GM11168 (cell line): ENCODE measurements around the gene KCNG2.

Experiments used
- in situ Hi-C: fragments of 300-500 bp; cut with MboI; formaldehyde crosslinking; loops from one replicate; pipeline ENCODE4 v1.12.0; 2022; ENCODE audit warnings: low sequenced_read_pairs; ENCODE audit not compliant: unreplicated experiment

KCNG2 gene

DNA sequence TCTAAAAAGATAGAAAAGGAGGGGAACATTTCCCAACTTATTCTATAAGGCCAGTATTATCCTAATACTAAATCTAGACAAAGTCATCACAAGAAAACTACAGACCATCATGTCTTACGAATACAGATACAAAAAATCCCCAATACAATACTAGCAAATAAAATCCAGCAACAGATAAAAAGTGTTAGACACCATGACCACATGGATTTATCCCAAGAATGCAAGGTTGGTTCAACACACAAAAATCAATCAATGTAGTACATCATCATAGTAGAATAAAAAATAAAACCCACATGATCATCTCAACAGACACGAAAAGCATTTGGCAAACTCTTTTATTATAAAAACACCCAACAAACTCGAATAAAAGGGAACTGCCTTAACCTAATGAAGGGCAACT is 135.2 kb downstream of the KCNG2 start:
- in situ Hi-C loops, result no loop called here

DNA sequence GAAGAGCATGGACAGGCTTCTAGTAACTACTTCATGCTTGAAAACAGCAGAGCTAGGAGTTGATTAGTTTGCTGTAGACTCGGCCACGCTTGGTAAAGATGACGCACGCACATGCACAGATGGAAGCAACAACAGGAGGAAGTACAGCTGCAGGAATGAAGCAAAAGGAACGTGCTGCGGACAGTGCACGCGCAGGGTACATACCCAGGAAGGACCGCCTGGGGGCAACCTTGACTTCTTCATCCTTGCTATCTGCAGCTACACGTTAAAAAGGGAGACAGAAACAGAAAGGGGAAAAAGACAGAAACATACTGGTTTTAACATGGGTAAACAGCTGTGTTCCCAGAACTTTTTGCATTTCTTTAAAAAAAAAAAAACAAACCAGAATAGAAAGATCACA is 136.0 kb downstream of the KCNG2 start:
- in situ Hi-C loops, result no loop called here

DNA sequence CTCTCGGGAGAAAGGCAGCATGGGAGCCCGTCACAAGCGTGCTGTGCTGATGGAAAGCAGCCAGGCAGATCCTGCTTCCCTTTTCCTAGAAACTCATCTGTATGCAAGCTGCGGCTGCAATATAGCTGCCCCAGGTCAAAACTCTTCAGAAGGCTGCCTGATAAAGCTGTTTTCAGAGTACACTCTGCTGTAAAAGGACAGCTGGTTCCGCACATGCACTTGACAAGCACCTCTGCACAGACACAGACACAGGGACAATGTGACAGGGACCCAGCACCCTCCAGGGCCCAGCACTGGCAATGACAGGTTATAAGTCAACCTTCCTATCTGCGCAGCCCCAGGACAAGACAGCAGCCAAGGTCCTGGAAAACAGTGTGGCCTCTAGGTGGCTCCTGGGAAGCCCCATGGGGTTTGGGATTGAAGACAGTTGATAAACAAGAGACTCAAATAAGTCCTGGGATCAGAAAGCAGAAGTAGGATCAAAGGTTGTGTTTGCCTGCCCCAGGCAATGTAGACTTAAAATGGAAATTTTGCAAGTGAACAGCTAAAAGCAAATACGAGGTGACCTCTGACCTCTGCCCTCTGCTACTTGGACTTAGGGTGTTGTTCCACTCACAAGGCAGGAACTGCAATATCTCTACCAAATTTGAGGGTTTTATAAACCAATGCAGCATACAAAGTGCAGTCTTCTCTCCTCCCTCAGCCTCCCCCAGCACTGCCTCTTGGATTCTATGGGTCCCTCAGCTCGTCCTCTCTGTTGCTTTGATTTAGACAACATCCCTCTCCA is 136.8 kb downstream of the KCNG2 start:
- in situ Hi-C loops, result no loop called here

DNA sequence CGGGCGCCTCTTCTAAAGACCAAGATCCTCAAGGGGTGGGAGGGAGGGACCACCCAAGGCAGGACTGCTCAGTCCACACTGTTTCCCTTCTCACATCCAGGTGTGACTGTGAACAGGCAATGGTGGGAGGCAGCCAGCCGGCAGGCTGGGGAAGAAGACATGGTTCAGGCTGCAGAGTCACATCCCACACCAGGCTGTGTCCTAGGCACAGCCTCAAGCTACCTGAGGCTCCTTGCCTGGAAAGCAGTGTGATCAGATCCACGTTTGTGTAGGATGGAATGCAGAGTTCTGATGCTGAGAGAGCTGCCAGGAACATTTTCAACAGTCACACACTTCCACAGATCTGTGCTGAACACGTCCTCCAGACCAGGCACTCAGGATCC is 137.4 kb downstream of the KCNG2 start:
- in situ Hi-C loops, result no loop called here

DNA sequence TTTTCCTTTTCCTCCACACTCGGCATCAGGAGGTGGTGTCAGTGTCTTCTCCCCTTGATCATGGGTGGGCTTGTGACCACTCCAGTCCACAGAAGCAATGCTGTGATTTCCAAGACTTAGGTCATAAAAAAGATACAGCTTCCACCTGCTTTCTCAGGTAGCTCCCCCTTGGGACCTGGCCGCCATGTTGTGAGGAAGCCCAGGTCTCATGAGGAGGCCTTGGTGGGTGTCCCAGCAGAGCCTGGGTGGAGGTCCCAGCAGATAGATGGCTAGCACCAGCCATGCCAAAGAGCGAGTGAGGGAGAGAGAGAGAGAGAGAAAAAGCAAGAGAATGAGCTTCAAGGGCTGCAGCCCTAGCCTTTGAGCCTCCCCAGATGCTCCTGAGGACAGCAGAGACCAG is 137.8 kb downstream of the KCNG2 start:
- in situ Hi-C loops, result no loop called here

DNA sequence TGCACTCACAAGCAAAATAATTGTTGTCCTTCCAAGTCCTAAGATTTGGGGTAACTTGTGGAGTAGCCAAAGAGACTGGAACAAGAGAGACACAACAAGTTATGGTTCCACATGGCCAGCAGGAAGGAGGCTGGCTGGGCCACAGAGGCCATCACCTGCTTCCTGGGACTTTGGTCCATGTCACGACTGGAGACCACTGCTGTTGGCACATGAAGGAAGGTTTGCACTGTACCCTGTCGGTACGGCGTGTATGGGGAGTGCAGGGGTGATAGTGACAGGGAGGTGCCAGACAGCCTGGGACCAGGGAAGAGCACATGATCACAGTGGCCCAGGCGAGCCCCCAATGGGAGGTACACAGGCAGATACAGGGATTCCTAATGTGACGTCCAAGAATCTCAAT is 138.2 kb downstream of the KCNG2 start:
- in situ Hi-C loops, result no loop called here

DNA sequence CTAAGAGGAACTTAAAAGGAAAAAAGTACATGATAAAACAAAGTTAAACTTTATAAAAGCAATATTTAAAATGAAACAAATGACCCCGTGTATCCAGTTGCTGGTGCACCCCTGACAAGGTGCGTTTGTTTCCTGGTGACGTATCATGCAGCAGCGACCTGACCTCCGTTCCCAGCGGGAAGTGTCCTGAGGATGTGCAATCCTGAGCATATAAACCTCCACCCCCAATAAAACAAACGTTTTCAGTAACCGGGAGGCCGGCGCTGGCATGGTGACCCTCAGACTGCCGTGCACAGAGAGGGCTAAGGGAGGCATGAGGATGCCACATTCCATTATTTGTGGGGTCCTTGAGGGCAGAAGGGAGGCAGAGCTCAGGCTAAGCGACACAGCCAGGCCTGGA is 138.9 kb downstream of the KCNG2 start:
- in situ Hi-C loops, result no loop called here

DNA sequence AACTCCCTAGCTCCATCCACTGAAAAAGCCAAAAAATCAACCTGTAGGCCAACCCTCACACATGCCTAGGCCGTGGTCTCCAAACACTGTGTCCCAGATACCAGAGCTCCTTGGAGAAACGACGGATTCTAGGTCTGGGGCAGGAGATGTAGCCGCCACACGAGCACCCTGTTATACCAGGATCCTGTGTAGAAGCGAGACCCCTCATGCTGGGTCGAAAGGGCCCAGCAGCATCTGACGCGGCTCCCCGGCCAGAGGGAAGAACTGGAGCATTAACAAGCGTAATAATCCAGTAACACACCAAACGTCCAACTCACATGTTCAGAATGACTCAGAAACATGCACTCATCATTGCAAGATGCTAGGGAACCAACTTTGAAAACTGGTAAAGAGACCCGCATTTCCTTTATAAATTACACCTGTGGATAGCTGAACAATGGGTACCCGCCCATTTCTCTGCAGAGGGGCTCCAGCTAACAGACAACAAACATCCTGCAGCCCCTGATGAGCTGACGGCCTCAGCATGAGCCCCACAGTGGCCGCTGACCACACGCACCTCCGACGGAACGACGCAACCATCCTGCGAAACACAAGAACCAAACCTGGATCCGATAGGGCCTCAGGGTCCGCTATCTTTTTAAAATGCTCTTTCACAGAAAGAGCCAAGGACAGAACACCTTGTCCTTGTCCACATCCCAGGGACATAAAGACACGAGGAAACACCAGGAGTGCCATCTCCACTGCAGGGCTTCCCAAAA is 139.5 kb downstream of the KCNG2 start:
- in situ Hi-C loops, result no loop called here

DNA sequence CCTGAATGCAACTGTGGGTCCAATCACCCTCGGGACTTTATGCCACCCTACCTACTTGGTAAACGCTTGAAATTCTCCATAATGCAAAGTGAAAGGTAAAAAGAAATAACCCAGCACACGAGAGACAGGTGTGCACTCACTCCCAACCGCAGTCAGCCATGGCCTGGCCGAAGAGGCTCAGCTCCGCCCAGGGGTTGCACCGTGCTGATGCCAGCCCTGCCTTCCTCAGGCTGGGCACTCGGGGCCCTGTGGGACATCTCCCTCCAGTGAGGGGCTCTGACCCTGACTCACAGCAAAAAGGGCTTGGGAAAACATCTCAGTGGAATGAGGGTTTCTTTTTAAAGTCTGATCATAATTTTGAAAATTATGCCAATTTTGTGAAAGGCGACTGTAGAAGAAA is 140.5 kb downstream of the KCNG2 start:
- in situ Hi-C loops, result no loop called here

DNA sequence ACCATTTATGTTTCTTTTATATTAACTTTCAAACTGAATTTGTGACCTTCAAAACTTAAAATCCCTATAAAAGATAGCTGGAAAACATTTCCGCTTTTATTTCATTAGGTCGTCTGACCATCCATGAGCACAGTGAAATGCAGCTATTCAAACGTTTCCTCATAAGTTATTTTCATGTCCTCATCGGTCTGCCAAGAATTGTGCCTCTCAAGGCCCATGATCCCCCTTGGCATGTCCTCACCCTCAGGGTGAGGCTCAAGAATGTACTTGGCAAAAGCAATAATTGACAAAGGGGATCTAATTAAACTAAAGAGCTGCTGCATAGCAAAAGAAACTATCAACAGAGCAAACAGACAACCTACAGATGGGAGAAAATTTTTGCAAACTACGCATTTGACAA is 141.4 kb downstream of the KCNG2 start:
- in situ Hi-C loops, result no loop called here

DNA sequence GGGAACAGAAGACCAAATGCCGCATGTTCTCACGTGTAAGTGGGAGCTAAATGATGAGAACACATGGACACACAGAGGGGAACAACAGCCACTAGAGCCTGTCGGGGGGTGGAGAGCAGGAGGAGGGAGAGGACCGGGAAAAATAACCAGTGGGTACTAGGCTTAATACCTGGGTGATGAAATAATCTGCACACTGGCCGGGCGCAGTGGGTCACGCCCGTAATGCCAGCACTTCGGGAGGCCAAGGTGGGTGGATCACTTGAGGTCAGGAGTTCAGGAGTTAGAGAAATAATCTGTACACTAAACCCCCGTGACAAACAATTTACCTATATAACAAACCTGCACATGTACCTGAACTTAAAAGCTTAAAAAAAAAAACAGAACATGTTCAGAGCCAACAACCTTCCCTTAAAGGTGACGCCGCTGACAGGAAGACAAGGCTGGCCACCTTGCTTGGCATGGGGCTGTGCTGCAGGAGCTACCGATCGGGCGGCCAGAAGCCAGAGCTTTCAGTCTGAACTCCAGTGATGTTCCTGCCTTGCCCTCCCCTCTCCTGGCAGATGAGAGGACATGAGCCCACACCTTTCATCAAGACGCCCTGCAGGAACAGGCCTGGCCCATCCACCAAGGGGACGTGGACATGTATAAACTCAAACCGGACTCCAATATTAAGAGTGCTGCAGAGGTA is 142.5 kb downstream of the KCNG2 start:
- in situ Hi-C loops, result no loop called here

DNA sequence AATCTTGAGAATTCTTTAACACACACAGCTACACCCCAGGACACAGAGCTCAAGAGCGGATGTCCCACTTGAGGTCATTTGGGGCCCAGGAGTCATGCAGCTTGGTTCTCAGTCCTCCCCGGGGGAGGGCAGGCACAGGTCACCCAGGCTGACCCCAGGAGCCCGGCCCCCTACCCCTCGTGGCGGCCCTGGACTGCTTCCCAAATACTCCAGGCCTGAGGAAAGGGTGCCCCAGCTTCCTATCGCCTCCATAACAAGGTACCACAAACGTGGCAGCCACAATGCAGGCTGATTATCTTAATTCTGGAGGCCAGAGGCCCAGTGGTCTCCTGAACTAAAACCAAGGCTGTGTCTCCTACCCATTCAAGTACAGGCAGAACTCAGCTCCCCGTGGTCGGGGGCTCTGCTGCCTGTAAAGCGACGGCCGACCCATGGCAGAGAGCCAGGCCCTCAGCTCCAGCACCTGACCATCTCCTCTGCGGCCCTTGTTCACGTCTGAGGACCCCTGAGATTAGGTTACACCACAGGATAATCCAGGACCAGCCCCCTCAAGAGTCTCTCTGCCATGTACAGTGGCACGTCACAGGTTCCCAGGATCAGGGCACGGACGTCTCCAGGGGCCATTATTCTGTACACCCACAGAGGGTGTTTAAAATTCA is 143.2 kb downstream of the KCNG2 start:
- in situ Hi-C loops, result no loop called here

DNA sequence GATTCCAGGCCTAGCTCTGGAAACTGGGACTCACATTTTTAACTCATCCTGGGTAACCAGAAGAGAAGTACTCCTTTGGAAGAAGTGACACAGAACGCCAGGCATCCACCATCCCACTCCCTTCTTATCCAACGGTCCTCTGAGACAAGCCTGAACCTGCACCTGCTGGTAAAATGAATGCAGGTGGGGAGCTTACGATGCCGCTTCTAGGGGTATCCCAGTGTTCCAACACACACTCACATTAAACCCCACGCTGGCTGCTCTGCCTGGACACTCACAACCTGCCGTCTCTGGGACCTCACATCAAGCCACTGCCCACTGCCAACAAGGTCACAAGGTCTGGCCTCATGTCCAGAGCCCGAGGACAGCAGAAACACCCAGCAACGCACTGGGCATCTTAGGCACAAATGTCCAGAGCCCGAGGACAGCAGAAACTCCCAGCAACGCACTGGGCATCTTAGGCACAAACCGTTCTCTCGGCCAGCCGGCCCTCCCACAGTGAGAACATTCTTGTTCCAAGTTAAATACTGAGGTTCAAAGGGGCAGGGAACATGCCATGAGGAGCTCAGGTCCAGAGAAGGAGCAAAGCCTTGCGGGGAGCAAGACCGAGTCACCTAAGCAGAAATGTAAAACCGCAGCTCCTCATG is 143.9 kb downstream of the KCNG2 start:
- in situ Hi-C loops, result no loop called here

DNA sequence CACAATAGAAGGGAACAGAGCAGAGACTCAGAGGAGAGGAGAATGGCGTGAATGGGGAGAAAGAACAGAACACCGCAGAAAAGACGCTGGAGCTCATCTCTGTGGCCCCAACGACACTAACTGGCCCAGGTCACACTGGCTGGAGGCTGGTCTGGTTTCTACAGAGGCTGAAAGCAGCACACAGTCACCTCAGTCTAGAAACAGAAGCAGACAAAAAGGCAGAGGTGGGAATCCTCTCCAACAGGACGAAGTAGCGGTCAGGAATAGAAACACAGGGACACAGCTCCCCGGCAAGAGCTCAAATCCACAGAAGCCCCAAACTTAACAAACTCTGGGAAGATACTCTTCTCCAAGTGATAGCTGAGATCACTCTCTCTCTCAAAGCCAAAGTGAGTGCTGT is 144.5 kb downstream of the KCNG2 start:
- in situ Hi-C loops, result no loop called here

DNA sequence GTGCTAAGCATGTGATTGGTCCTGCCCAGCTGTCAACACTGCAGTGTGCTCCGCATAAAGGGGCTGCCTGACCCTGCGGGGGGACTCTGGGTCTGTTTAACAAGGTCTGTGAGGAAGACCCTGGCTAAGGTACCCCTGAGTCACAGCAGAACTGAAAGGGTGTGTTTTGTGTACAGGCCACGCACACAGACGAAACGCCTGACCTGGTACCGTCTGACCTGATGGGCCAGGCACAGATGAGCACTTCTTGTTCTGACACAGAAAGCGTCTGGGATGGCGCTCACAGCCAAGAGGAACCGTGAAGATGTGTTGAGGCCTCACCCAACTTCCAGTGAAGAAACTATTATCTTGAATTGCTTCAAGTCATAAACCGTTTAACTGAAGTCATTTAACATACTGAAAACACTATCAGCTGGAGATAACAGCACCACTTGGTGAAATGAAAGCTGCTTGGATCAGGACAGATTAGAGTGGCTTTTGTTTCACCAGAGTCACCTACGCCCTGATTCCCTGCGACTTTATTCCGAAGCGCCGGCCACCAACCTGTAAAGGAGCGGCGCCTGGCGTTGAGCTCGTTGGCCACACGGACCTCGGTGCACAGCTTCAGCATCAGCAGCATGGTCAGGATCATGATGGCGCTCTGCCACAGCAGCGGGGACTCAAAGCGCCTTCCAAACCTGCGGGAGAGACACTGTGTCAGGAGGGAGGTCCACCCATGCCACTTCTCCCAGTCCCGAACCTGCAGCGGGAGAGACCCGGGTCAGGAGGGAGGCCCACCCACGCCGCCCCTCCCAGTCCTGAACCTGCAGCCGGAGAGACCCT is 145.3 kb downstream of the KCNG2 start:
- in situ Hi-C loops, result no loop called here

DNA sequence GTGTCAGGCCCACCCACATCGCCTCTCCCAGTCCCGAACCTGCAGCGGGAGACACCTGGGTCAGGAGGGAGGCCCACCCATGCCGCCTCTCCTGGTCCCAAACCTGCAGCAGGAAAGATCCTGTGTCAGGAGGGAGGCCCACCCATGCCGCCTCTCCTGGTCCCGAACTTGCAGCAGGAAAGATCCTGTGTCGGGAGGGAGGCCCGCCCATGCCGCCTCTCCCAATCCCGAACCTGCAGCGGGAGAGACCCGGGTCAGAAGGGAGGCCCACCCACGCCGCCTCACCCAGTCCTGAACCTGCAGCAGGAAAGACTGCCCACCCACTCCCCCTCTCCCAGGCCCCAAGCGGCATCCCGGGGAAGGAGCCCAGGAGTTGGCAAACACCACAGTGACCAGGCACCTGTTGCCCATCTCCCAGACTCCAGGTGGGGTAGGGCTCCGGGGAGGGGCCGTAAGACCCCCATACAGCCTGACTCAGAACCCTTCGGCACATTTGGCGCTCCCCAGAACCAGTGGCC is 145.9 kb downstream of the KCNG2 start:
- in situ Hi-C loops, result no loop called here

DNA sequence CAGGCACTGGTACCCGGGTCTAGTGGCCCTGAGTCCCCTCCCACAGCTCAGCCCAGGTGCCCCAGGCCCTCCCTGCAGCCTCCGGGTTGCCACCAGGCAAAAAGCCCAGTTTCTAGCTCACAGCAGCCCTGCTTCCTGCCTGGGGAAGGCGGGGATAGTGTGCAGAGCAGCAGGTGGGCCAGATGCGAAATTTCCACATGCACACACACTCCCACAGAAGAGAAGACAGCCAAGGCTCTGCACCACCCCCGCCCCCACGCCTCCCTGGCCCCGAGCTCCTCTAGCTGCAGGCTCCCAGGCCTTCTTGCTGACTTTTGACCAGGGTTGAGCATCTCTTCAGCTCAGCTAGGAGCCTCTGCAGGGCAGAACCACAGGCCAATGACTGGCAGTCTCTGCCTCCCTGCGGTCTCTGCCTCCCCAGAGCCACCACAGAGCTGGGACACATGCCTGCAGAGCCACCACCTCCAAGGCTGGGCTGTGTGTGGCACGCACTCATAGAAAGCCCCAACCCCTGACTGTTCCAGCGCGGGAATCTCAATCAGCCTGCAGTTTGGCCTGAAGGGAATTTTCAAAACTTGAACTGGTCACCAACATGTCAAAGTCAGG is 146.5 kb downstream of the KCNG2 start:
- in situ Hi-C loops, result no loop called here

DNA sequence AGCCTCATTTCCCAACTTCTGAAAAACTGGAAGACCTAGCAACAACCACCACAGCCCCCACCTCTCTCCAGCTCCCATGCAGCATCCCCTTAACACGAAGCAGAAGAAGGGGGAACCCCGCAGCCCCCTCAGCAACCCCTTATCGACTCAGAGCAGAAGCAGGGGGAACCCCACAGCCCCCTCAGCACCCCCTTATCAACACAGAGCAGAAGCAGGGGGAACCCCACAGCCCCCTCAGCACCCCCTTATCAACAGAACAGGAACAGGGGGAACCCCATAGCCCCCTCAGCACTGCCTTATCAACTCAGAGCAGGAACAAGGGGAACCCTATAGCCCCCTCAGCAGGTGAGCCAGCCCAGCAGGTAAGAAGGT is 147.0 kb downstream of the KCNG2 start:
- in situ Hi-C loops, result no loop called here
